ENCODE data around the gene ENO1. TPM values are rescaled to one million over a fixed set of nuclear protein-coding genes. Genes with fewer than 3 reads are reported as not detected.

ENO1 gene
- total RNA-seq, 1 donor from 2014 or later: 382 TPM

- DNase-seq (ENCODE audit: low spot score) (no peak), ATAC-seq (no peak)
Measured at GRCh38 chr1:8871965-8872399, 6.5 kb downstream of the ENO1 start.

GRCh38 chr1:8871539-8871935 is 6.9 kb downstream of the ENO1 start:
- DNase-seq (ENCODE audit: low spot score): no peak
- peak; percentile 59 for ATAC-seq

GRCh38 chr1:8870616-8871538 is 7.6 kb downstream of the ENO1 start:
- ATAC-seq: peak; percentile 82

GRCh38 chr1:8870103-8870502 is 8.4 kb downstream of the ENO1 start:
- DNase-seq (ENCODE audit: low spot score): no peak
- ATAC-seq: no peak

More at GRCh38 chr1:8870616-8871538, 7.6 kb downstream of the ENO1 start:
- peak; percentile 85 for DNase-seq (ENCODE audit: low spot score)

- no peak for DNase-seq (ENCODE audit: low spot score)
- ATAC-seq: no peak
Measured at GRCh38 chr1:8867878-8868567, 10.5 kb downstream of the ENO1 start.

- DNase-seq (ENCODE audit: low spot score) (no peak), ATAC-seq (no peak)
Measured at GRCh38 chr1:8866792-8867415, 11.6 kb downstream of the ENO1 start.

GRCh38 chr1:8866173-8866791 is 12.2 kb downstream of the ENO1 start:
- no peak for DNase-seq (ENCODE audit: low spot score)
- no peak for ATAC-seq

- DNase-seq (ENCODE audit: low spot score) (no peak), ATAC-seq (no peak)
Measured at GRCh38 chr1:8864713-8865344, 13.7 kb downstream of the ENO1 start.

GRCh38 chr1:8863794-8864233 is 14.7 kb downstream of the ENO1 start:
- ATAC-seq: no peak

GRCh38 chr1:8863138-8863537 is 15.3 kb downstream of the ENO1 start:
- ATAC-seq (no peak), DNase-seq (ENCODE audit: low spot score) (no peak)

More at GRCh38 chr1:8863794-8864233, 14.7 kb downstream of the ENO1 start:
- DNase-seq (ENCODE audit: low spot score): no peak

- DNase-seq (ENCODE audit: low spot score): no peak
- ATAC-seq: peak; percentile 30
Measured at GRCh38 chr1:8862528-8862927, 16.0 kb downstream of the ENO1 start.

GRCh38 chr1:8860738-8861516 is 17.6 kb downstream of the ENO1 start:
- no peak for DNase-seq (ENCODE audit: low spot score)
- ATAC-seq: no peak

- DNase-seq (ENCODE audit: low spot score) (no peak), ATAC-seq (peak; percentile 47)
Measured at GRCh38 chr1:8858888-8859706, 19.4 kb downstream of the ENO1 start.

GRCh38 chr1:8858112-8858668 is 20.3 kb downstream of the ENO1 start:
- DNase-seq (ENCODE audit: low spot score) (no peak), ATAC-seq (peak; percentile 24)

- ATAC-seq: peak; percentile 29
- no peak for DNase-seq (ENCODE audit: low spot score)
Measured at GRCh38 chr1:8856689-8857412, 21.6 kb downstream of the ENO1 start.

GRCh38 chr1:8854240-8854639 is 24.2 kb downstream of the ENO1 start:
- DNase-seq (ENCODE audit: low spot score): no peak

GRCh38 chr1:8851060-8851459 is 27.4 kb downstream of the ENO1 start:
- ATAC-seq (no peak), DNase-seq (ENCODE audit: low spot score) (no peak)

More at GRCh38 chr1:8854240-8854639, 24.2 kb downstream of the ENO1 start:
- ATAC-seq: no peak
